Measurements from ENCODE around the gene HIF1AN.
A peak's percentile ranks its signal among the peaks of the same experiment; 100 is the strongest.

The HIF1AN gene

GRCh38 chr10:100522107-100522801 is 13.5 kb upstream of the HIF1AN start:
- no peak for DNase-seq

- no peak for DNase-seq
Measured at GRCh38 chr10:100522945-100523344, 12.8 kb upstream of the HIF1AN start.

GRCh38 chr10:100524206-100524605 is 11.5 kb upstream of the HIF1AN start:
- no peak for DNase-seq

GRCh38 chr10:100524638-100525037 is 11.1 kb upstream of the HIF1AN start:
- DNase-seq, result no peak

GRCh38 chr10:100528123-100528886 is 7.4 kb upstream of the HIF1AN start:
- no peak for DNase-seq

- DNase-seq, result peak; percentile 3
Measured at GRCh38 chr10:100528921-100529474, 6.7 kb upstream of the HIF1AN start.

- DNase-seq, result peak; percentile 81
Measured at GRCh38 chr10:100529475-100530298, 6.1 kb upstream of the HIF1AN start, which contains the start of gene NDUFB8. TSS of gene NDUFB8 (minus strand) at chr10:100529871. CDS start at chr10:100529851, 20 bp downstream.

GRCh38 chr10:100531761-100532160 is 4.0 kb upstream of the HIF1AN start:
- DNase-seq, result no peak

GRCh38 chr10:100534726-100535125 is 1.0 kb upstream of the HIF1AN start:
- DNase-seq, result no peak

- no peak for DNase-seq
Measured at GRCh38 chr10:100535338-100535714, 417 bp upstream of the HIF1AN start.

GRCh38 chr10:100537475-100537874 is 1.7 kb downstream of the HIF1AN start:
- DNase-seq, result no peak

- no peak for DNase-seq
Measured at GRCh38 chr10:100544950-100545349, 9.2 kb downstream of the HIF1AN start.

- no peak for DNase-seq
Measured at GRCh38 chr10:100551196-100551595, 15.5 kb downstream of the HIF1AN start.

- DNase-seq, result no peak
Measured at GRCh38 chr10:100551738-100552137, 16.0 kb downstream of the HIF1AN start.

GRCh38 chr10:100553929-100554328 is 18.2 kb downstream of the HIF1AN start:
- no peak for DNase-seq

GRCh38 chr10:100554902-100555301 is 19.2 kb downstream of the HIF1AN start:
- no peak for DNase-seq

GRCh38 chr10:100560248-100560647 is 24.5 kb downstream of the HIF1AN start:
- no peak for DNase-seq

- no peak for DNase-seq
Measured at GRCh38 chr10:100561005-100561404, 25.3 kb downstream of the HIF1AN start.

- peak; percentile 40 for DNase-seq
Measured at GRCh38 chr10:100562008-100562672, 26.4 kb downstream of the HIF1AN start.

GRCh38 chr10:100565206-100565985 is 29.7 kb downstream of the HIF1AN start:
- DNase-seq, result no peak

- DNase-seq, result no peak
Measured at GRCh38 chr10:100566561-100566960, 30.8 kb downstream of the HIF1AN start.

GRCh38 chr10:100567249-100567648 is 31.5 kb downstream of the HIF1AN start:
- no peak for DNase-seq

Data from NCI-H1092 treated with DMSO at 0.1 percent for 48 hours (cell line).